Thyroid gland (tissue), 4 donors: ENCODE data around the gene KCTD1. TPM values are rescaled to one million over a fixed set of nuclear protein-coding genes. Genes with fewer than 3 reads are reported as not detected.

Source experiments
- DNase-seq, 2 donors: peaks; one replicate each; pipeline ENCODE4 v3.0.0-alpha.2; 2019
- H3K27ac ChIP-seq, 3 donors: fragments of 200-600 bp; sonication (generic); 1 replicate in 2 of 3; 2 replicates in 1 of 3; pipeline ENCODE4 v1.5.1; 2016 to 2019; ENCODE audit warnings: mild to moderate bottlenecking in 1 of 3, moderate library complexity in 1 of 3
- H3K27me3 ChIP-seq: fragments of 200-600 bp; sonication (generic); one replicate; pipeline ENCODE4 v1.5.1; 2019
- H3K36me3 ChIP-seq, 2 donors: fragments of 200-600 bp; sonication (generic); one replicate each; pipeline ENCODE4 v1.5.1; 2016 to 2019
- H3K4me1 ChIP-seq, 2 donors: fragments of 200-600 bp; sonication (generic); one replicate each; pipeline ENCODE4 v1.5.1; 2017 to 2019
- H3K4me3 ChIP-seq, 3 donors: fragments of 200-600 bp; sonication (generic); replicated peaks in 1 of 3; 1 replicate in 2 of 3; 2 replicates in 1 of 3; pipeline ENCODE4 v1.5.1; 2016; ENCODE audit warnings: mild to moderate bottlenecking in 1 of 3
- H3K9me3 ChIP-seq: fragments of 200-600 bp; sonication (generic); one replicate; pipeline ENCODE4 v1.5.1; 2017
- POLR2A ChIP-seq, 2 donors: fragments of 450-650 bp; IDR thresholded peaks; one replicate each; pipeline ENCODE4 v1.6.1; 2017; ENCODE audit warnings: antibody characterized with exemption in 2 of 2, mild to moderate bottlenecking in 2 of 2, moderate library complexity in 1 of 2
- WGBS, 2 donors: methylation state at CpG; one replicate each; pipeline ENCODE4 v1.1.5; 2017; 5-methylcytosine and 5-hydroxymethylcytosine counted together
- intact Hi-C: fragments of 100-400 bp; cut with DNase I; formaldehyde crosslinking; loops from one replicate; pipeline ENCODE4 v1.15.1; 2023
- total RNA-seq, 4 donors: library from RNA; depleted of rRNA; stranded (reverse); fragments of >200 nt; gene quantifications; one replicate each; pipeline ENCODE4 v1.2.3, GENCODE V29; 2016
- TF ChIP-seq, protein P1 (sequence below), 6 experiments: fragments of 200-600 bp in 3 of 6; fragments of 450-650 bp in 3 of 6; sonication (generic) in 3 of 6; IDR thresholded peaks; one replicate each; pipeline ENCODE4 v1.5.1; 2016 to 2019; ENCODE audit warnings: antibody characterized with exemption in 6 of 6, mild to moderate bottlenecking in 2 of 6, inconsistent platforms in 1 of 6, moderate library complexity in 1 of 6

The KCTD1 gene
- total RNA-seq, 4 donors from 2014 or later = 25.9 to 66.0 (median 34.2) TPM

DNA sequence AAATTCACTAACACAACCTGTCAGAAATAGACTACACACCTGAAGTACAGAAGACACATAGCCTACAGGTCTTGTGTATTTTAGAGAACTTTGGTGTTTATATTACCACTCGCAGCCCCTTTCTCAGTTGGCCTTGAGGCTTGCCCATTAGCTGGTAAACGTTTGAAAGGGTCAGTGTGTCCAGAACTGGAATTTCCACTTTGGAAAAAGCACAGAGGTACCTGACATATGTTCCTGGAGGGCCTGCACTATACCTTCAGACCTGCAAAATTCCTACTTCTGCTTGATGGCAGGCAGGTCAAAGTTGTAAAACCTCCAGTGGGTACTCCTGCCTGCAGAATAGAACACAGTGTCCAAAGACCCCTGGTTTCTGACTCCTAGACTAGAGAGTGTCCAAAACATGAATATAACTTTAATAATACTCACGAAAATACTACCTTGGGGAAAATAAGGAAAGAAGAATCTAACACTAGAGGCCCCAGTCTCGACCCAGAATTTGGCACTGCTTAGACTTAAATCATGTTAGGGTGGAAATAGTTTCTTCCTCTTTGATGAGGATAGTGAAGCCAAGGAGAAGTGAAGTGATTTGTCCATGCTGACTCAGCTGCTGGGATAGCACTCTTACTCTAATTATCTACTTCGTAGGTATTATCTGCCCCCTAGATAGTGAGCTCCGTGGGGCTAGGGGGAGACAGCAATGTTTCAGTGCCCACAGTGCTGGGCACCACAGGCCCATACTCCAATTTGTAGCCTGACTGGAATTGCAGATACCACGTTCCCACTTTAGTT is 2.8 kb downstream of the KCTD1 start:
- H3K36me3 ChIP-seq = no peaks in the 10 kb centered on the region
- TF ChIP-seq POLR2A (IDR thresholded peaks at IDR 0.05) = no peak
- TF ChIP-seq, protein P1, sequence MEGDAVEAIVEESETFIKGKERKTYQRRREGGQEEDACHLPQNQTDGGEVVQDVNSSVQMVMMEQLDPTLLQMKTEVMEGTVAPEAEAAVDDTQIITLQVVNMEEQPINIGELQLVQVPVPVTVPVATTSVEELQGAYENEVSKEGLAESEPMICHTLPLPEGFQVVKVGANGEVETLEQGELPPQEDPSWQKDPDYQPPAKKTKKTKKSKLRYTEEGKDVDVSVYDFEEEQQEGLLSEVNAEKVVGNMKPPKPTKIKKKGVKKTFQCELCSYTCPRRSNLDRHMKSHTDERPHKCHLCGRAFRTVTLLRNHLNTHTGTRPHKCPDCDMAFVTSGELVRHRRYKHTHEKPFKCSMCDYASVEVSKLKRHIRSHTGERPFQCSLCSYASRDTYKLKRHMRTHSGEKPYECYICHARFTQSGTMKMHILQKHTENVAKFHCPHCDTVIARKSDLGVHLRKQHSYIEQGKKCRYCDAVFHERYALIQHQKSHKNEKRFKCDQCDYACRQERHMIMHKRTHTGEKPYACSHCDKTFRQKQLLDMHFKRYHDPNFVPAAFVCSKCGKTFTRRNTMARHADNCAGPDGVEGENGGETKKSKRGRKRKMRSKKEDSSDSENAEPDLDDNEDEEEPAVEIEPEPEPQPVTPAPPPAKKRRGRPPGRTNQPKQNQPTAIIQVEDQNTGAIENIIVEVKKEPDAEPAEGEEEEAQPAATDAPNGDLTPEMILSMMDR (IDR thresholded peaks at IDR 0.05) = no peak
- H3K27me3 ChIP-seq = no peaks in the 10 kb centered on the region
- no peaks in the 10 kb centered on the region for H3K9me3 ChIP-seq
- H3K4me1 ChIP-seq = peaks cover 32 to 37% of the 10 kb centered on the region in 2 donors
- 51 to 60% methylated on average over 7 of the region's 7 CpGs for WGBS, 2 donors
- no peak for DNase-seq
- intact Hi-C loops = loop anchor here (5.0 kb wide), 1 partner anchor 112 kb away; no protein-coding TSS in a partner anchor
- no peak overlapping the region for H3K27ac ChIP-seq
- H3K4me3 ChIP-seq = no peak overlapping the region

DNA sequence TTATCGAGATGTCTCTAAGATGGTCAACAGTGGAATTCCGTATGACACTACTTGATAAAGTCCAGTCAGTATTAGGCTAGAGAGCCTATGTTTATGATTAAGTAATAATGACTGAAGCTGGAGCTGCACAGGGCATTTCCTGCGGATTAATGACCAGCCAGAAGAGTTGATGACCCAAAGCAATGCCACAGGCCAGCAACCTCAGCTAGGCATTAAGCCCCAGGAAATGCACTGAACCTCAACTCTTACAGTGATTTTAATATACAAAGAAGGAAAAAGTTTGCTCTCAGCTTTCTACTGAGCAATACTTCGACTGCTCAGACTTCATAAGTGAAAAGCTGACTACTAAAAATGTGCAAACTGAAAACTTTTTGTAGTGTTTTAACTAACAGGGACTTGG is 3.9 kb downstream of the KCTD1 start:
- intact Hi-C loops = no loop called here
- DNase-seq = no peak
- TF ChIP-seq POLR2A (IDR thresholded peaks at IDR 0.05) = no peak
- TF ChIP-seq, protein P1 (IDR thresholded peaks at IDR 0.05) = no peak
- Histone ChIP-seq H3K9me3 (no peaks in the 10 kb centered on the region), H3K4me1 (peaks cover 26 to 37% of the 10 kb centered on the region in 2 donors), H3K27me3 (no peaks in the 10 kb centered on the region), H3K27ac (no peak overlapping the region), H3K36me3 (no peaks in the 10 kb centered on the region), H3K4me3 (no peak overlapping the region)
- 84 to 87% methylated on average over 4 of the region's 4 CpGs for WGBS, 2 donors

DNA sequence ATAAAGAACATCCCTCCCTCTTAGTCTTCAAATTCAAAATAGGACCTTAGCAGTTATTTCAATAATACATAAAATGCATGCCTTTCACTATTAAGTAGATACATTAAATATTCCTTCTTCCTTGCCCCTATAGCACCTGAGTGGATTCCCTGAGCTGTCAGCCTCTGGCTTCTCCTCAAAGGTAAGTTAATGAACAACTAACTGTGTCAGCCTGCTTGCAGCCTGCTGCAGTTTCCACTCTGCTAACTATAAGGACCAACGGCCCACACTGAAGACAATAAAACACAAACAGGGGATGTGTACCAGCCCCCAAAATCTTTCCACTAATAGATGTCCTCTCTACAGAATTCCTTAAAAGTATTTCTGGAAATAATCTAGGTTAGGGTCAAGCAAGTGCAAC is 5.0 kb downstream of the KCTD1 start:
- Histone ChIP-seq H3K9me3 (no peaks in the 10 kb centered on the region), H3K27ac (no peak overlapping the region), H3K36me3 (no peaks in the 10 kb centered on the region), H3K27me3 (no peaks in the 10 kb centered on the region), H3K4me3 (no peak overlapping the region), H3K4me1 (peaks cover 26 to 37% of the 10 kb centered on the region in 2 donors)
- DNase-seq = no peak
- 56 to 70% methylated on average over 1 of the region's 1 CpG for WGBS, 2 donors
- intact Hi-C loops = no loop called here
- TF ChIP-seq POLR2A (IDR thresholded peaks at IDR 0.05) = no peak
- TF ChIP-seq, protein P1 (IDR thresholded peaks at IDR 0.05) = no peak

DNA sequence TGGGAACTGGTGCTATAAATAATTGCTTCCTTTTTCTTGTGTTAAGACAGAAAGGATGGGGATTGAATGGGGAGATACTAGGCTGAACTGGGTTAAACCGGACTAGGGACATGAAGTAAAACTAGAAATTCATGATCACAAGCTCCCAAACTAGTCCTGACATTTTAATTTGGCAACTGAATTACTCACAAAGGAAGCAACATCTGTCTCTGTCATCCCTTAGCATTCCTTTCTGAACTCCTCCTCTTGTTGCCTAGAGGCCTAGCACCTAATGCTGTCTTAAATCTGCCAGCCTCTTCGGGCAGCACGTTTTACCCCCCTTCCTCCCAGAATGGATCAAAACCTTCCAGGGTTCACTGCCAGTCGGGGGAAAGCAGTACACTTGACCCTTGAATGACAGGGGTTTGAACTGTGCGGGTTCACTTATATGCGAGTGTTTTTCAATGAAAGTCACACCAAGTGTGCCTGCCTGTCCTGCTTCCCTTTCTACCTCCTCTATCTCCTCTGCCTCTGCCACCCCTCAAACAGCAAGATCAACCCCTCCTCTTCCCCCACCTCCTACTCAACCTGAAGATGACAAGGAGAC is 8.2 kb downstream of the KCTD1 start:
- TF ChIP-seq POLR2A (IDR thresholded peaks at IDR 0.05) = no peak
- TF ChIP-seq, protein P1 (IDR thresholded peaks at IDR 0.05) = no peak
- WGBS, 2 donors = 60 to 64% methylated on average over 6 of the region's 6 CpGs
- Histone ChIP-seq H3K9me3 (no peaks in the 10 kb centered on the region), H3K27ac (no peak overlapping the region), H3K36me3 (no peaks in the 10 kb centered on the region), H3K4me1 (peaks cover 8 to 11% of the 10 kb centered on the region in 2 donors), H3K4me3 (no peak overlapping the region), H3K27me3 (no peaks in the 10 kb centered on the region)
- no peak for DNase-seq
- intact Hi-C loops = no loop called here

DNA sequence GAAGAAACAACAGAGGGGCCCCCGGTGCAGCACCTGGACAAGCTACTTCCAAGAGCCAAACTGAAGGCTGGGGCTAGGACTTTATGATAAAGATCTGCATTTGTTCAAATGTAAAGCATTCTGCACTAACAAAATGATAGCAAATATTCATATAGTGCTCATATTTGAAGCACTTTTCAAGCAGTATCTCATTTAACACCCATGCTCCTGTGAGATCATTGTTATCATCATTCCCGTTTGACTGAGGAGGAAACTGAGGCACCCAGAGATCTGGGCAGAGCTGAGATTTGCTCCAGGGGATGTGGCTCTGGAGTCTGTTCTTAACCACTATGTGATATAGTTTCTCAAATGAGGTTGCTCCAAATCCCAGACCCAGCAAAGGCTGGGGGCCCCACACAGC is 9.8 kb downstream of the KCTD1 start:
- Histone ChIP-seq H3K4me3 (no peak overlapping the region), H3K9me3 (no peaks in the 10 kb centered on the region), H3K4me1 (peaks cover 0 to 2% of the 10 kb centered on the region in 2 donors), H3K36me3 (no peaks in the 10 kb centered on the region), H3K27me3 (no peaks in the 10 kb centered on the region), H3K27ac (no peak overlapping the region)
- intact Hi-C loops = no loop called here
- DNase-seq = no peak
- TF ChIP-seq, protein P1 (IDR thresholded peaks at IDR 0.05) = no peak
- no peak for TF ChIP-seq POLR2A (IDR thresholded peaks at IDR 0.05)
- 86 to 93% methylated on average over 2 of the region's 2 CpGs for WGBS, 2 donors
